ENCODE data around the gene PEA15. TPM values are rescaled to one million over a fixed set of nuclear protein-coding genes. Genes with fewer than 3 reads are reported as not detected.

Gene PEA15
- total and polyA plus RNA-seq, 2 of the 8 experiments (the other 6 are each of a cell fraction or from before 2014, with no cell fraction given) = 71.3 to 75.1 TPM

GRCh38 chr1:160211046-160211790 is 6.0 kb downstream of the PEA15 start:
- H3K36me3 ChIP-seq (ENCODE audit: control insufficient read depth in 2 of 4, insufficient read depth in 4 of 4, low read length in 3 of 4) = peaks cover 18 to 45% (median 37%) of the 10 kb centered on the region in 4 experiments
- peaks cover 2 to 20% of the 10 kb centered on the region in 2 experiments for H4K20me1 ChIP-seq (replicated peaks in 1 of 2; ENCODE audit: control insufficient read depth in 1 of 2, insufficient read depth in 2 of 2, low read length in 2 of 2)

More at GRCh38 chr1:160211046-160211790, 6.0 kb downstream of the PEA15 start:
- Histone ChIP-seq H3K14ac (ENCODE audit: insufficient read length) (no peak overlapping the region), H3K4me2 (ENCODE audit: insufficient read depth in 1 of 2, low read depth in 2 of 2, low read length in 2 of 2) (no peak overlapping the region; a peak in 1 of 4 replicates), H3K9ac (replicated peaks in 1 of 4; ENCODE audit: extremely low read depth in 1 of 4, low read depth in 3 of 4, low read length in 3 of 4) (no peak overlapping the region; a peak in 1 of 7 replicates), H3K4me3 (ENCODE audit: extremely low read depth in 1 of 4, insufficient read depth in 2 of 4, low read depth in 3 of 4, low read length in 4 of 4) (no peak overlapping the region), H3K4ac (replicated peaks; ENCODE audit: insufficient read length, low read depth, low read length) (no peak overlapping the region), H3K79me1 (ENCODE audit: low read depth, low read length) (peaks cover 11% of the 10 kb centered on the region), H3K23ac (ENCODE audit: insufficient read length) (no peak overlapping the region), H3K9me3 (ENCODE audit: insufficient read depth in 2 of 2, low read depth in 1 of 2, low read length in 1 of 2) (no peaks in the 10 kb centered on the region), H3K18ac (ENCODE audit: extremely low read depth, low read length) (no peak overlapping the region), H3K27ac (ENCODE audit: low read depth, low read length) (peak overlapping the region; percentile 27; the same call in 1 of the 2 replicates), H3K56ac (replicated peaks; ENCODE audit: insufficient read length, low read depth, low read length) (no peak overlapping the region), H3K4me1 (replicated peaks in 1 of 4; ENCODE audit: control insufficient read depth in 3 of 4, insufficient read depth in 4 of 4, low read length in 3 of 4) (peaks cover 13 to 28% (median 16%) of the 10 kb centered on the region in 4 experiments), H2BK15ac (ENCODE audit: low read length) (no peak overlapping the region), H3K27me3 (replicated peaks in 1 of 4; ENCODE audit: control insufficient read depth in 3 of 4, extremely low read depth in 1 of 4, insufficient read depth in 3 of 4, low read length in 3 of 4) (no peaks in the 10 kb centered on the region), H3K23me2 (ENCODE audit: low read depth, low read length) (peaks cover under 1% of the 10 kb centered on the region; the same call in 1 of the 2 replicates), H2BK12ac (ENCODE audit: low read depth, low read length) (no peak overlapping the region), H2BK5ac (ENCODE audit: low read depth, low read length) (0 out of 2 replicates have a peak overlapping the region, but pooled peaks have one; percentile 1), H2BK120ac (replicated peaks; ENCODE audit: low read depth, low read length) (no peak overlapping the region), H4K91ac (replicated peaks; ENCODE audit: insufficient read length, low read length) (no peak overlapping the region), H2BK20ac (ENCODE audit: low read length) (no peak overlapping the region), H2AFZ (ENCODE audit: low read length) (no peak overlapping the region), H3K79me2 (ENCODE audit: control insufficient read depth in 1 of 2, insufficient read depth in 2 of 2, low read length in 2 of 2) (peaks cover 3 to 4% of the 10 kb centered on the region in 2 experiments; a peak in 2 of 4 replicates), H4K8ac (ENCODE audit: extremely low read depth, insufficient read depth, low read length) (no peak overlapping the region), H4K5ac (ENCODE audit: insufficient read length, low read depth, low read length) (no peak overlapping the region), H2AK5ac (ENCODE audit: low read depth, low read length) (no peak overlapping the region)
- WGBS, 2 experiments (ENCODE audit: extremely low coverage in 1 of 2, insufficient coverage in 1 of 2, insufficient read length in 1 of 2, insufficient replicate concordance in 2 of 2, low coverage in 1 of 2, low lambda C conversion rate in 2 of 2, missing lambda C conversion rate in 1 of 2) = 85% methylated on average over 9 of the region's 10 CpGs; no CpG with 5 or more reads in 1 of the 2 experiments
- DNase-seq (ENCODE audit: low read depth in 1 of 2, low spot score in 2 of 2) (no peak), FAIRE-seq (no peak)
- TF ChIP-seq ASH2L (IDR thresholded peaks at IDR 0.05; ENCODE audit: low read length) (no peak), POLR2AphosphoS5 (IDR thresholded peaks at IDR 0.05; ENCODE audit: low read depth, low read length) (no peak), TAF7 (optimal IDR thresholded peaks at IDR 0.05; ENCODE audit: borderline replicate concordance, low read depth, low read length) (no peak), HDAC2 (IDR thresholded peaks at IDR 0.05; ENCODE audit: borderline replicate concordance in 1 of 2, low read depth in 2 of 2, low read length in 2 of 2) (no peak)
- ChIA-PET POLR2A (ENCODE audit: partially characterized antibody) (interaction anchor here (0.6 to 11.3 kb wide), 16 partner anchors 8 to 123 kb away, joined by 3 to 107 read pairs (median 4); partner anchors contain the start of gene PEX19), CTCF (ENCODE audit: partially characterized antibody) (interaction anchor here (1.1 to 20.4 kb wide), 14 partner anchors 9 to 125 kb away, joined by 3 to 257 read pairs (median 6); partner anchors contain the start of gene CASQ1)
